K562 (cell line): ENCODE measurements around the gene SETD7. TPM values are rescaled to one million over a fixed set of nuclear protein-coding genes. Genes with fewer than 3 reads are reported as not detected.

Experiments
- ATAC-seq: fragments of 200-7000 bp; cut with Tn5 transposase; 3 replicates; pipeline ENCODE4 v1.9.1; 2020; ENCODE audit warnings: moderate library complexity
- BruUV-seq: library from RNA; stranded (reverse); fragments of 400-500 nt; replicated peaks from 2 replicates; lab custom pipeline; 2021; lab: Mats Ljungman, UMichigan
- CTCF ChIA-PET: fragments of 300-600 bp; formaldehyde crosslinking; extraction: SDS; loops from one replicate; lab custom pipeline; 2021; ENCODE audit warnings: low intra/inter-chr PET ratio; lab: Yijun Ruan, JAX
- POLR2A ChIA-PET: fragments of 300-600, 350-650 bp; sonication (Branson Sonifier 250); formaldehyde crosslinking; extraction: SDS; loops from one replicate; lab custom pipeline; 2021; ENCODE audit warnings: antibody characterized with exemption, inconsistent platforms; lab: Yijun Ruan, JAX
- DNase-seq, 4 experiments: peaks; one replicate each; pipeline versions ENCODE4 v3.0.0 to v3.0.0-alpha.2; 2011 to 2018; ENCODE audit warnings: low spot score in 3 of 4, mixed read lengths in 3 of 4; ENCODE audit errors: extremely low read depth in 1 of 4
- FAIRE-seq: peaks from 2 replicates; lab custom pipeline; 2011; peaks lifted over from hg19 to GRCh38; lab: Jason Lieb, UNC
- H2AFZ ChIP-seq: 2 replicates; pipeline ENCODE4 v1.6.0; 2011; ENCODE audit warnings: low read depth, low read length, control low read depth, inconsistent platforms
- H3K27ac ChIP-seq: fragments of 200-600 bp; 3 replicates; pipeline ENCODE4 v1.8.0; 2011; ENCODE audit warnings: low read depth, mild to moderate bottlenecking, control low read depth, inconsistent platforms, low read length, moderate library complexity, mixed read lengths; ENCODE audit errors: extremely low read depth
- H3K27me3 ChIP-seq, 2 experiments: fragments of 300-600 bp in 1 of 2; 2 replicates in 1 of 2; 3 replicates in 1 of 2; pipeline versions ENCODE4 v1.6.0 to v1.8.0; 2011; ENCODE audit warnings: inconsistent platforms in 2 of 2, low read length in 2 of 2, mild to moderate bottlenecking in 1 of 2, mixed read lengths in 1 of 2, moderate library complexity in 1 of 2; ENCODE audit not compliant: control insufficient read depth in 2 of 2, insufficient read depth in 2 of 2
- H3K36me3 ChIP-seq: fragments of 300-600 bp; 3 replicates; pipeline ENCODE4 v1.8.0; 2011; ENCODE audit warnings: mild to moderate bottlenecking, low read length, inconsistent platforms; ENCODE audit not compliant: control insufficient read depth, insufficient read depth
- H3K4me1 ChIP-seq, 2 experiments: fragments of 200-600 bp in 1 of 2; replicated peaks in 1 of 2; 2 replicates in 1 of 2; 3 replicates in 1 of 2; pipeline versions ENCODE4 v1.5.1 to v1.8.0; 2011; ENCODE audit warnings: inconsistent platforms in 2 of 2, low read length in 2 of 2, mild to moderate bottlenecking in 1 of 2, mixed read lengths in 1 of 2, moderate library complexity in 1 of 2; ENCODE audit not compliant: control insufficient read depth in 2 of 2, insufficient read depth in 2 of 2
- H3K4me2 ChIP-seq: 2 replicates; pipeline ENCODE4 v1.6.1; 2011; ENCODE audit warnings: low read length, control low read depth, inconsistent platforms, mixed read lengths; ENCODE audit not compliant: insufficient read depth
- H3K4me3 ChIP-seq: fragments of 200-600 bp; sonication (generic), shearing (Covaris generic); 2 replicates; pipeline ENCODE4 v1.5.1; 2016; ENCODE audit warnings: control low read depth, inconsistent platforms
- H3K79me2 ChIP-seq: fragments of 200-600 bp; 3 replicates; pipeline ENCODE4 v1.8.0; 2011; ENCODE audit warnings: low read length, inconsistent platforms; ENCODE audit not compliant: control insufficient read depth, insufficient read depth
- H3K9ac ChIP-seq, 2 experiments: 2 replicates each; pipeline versions ENCODE4 v1.6.0 to v1.6.1; 2011; ENCODE audit warnings: low read depth in 2 of 2, low read length in 2 of 2, control low read depth in 1 of 2, inconsistent platforms in 1 of 2, mild to moderate bottlenecking in 1 of 2, mixed read lengths in 1 of 2; ENCODE audit not compliant: insufficient read depth in 1 of 2
- H3K9me1 ChIP-seq: one replicate; pipeline ENCODE4 v1.6.0; 2011; ENCODE audit warnings: inconsistent platforms, mild to moderate bottlenecking, low read length, moderate library complexity; ENCODE audit not compliant: control insufficient read depth, insufficient read depth
- H3K9me3 ChIP-seq: replicated peaks from 2 replicates; pipeline ENCODE4 v1.5.1; 2011; ENCODE audit warnings: low read depth, low read length, inconsistent platforms; ENCODE audit not compliant: control insufficient read depth, insufficient read depth
- H4K20me1 ChIP-seq: replicated peaks from 2 replicates; pipeline ENCODE4 v1.6.1; 2011; ENCODE audit warnings: low read length, inconsistent platforms, mixed read lengths; ENCODE audit not compliant: control insufficient read depth, insufficient read depth
- ARID3A ChIP-seq: IDR thresholded peaks from 2 replicates; pipeline ENCODE4 v1.6.1; 2012; ENCODE audit warnings: low read depth, low read length, improper control_type of control experiment, borderline replicate concordance
- ELF4 ChIP-seq: fragments of 450-650 bp; formaldehyde crosslinking; IDR thresholded peaks from 2 replicates; pipeline ENCODE4 v1.4.0; 2022; ENCODE audit warnings: missing genetic modification characterization
- KHSRP ChIP-seq: fragments of 450-650 bp; IDR thresholded peaks from 2 replicates; pipeline ENCODE4 v1.6.1; 2017
- MTA1 ChIP-seq: fragments of 450-650 bp; IDR thresholded peaks from 2 replicates; pipeline ENCODE4 v1.6.1; 2017; ENCODE audit warnings: borderline replicate concordance
- PRMT5 ChIP-seq: sonication (generic); formaldehyde crosslinking; IDR thresholded peaks from 2 replicates; pipeline ENCODE4 v1.5.0; 2020; ENCODE audit warnings: missing genetic modification reagents
- SREBF2 ChIP-seq: sonication (generic); formaldehyde crosslinking; IDR thresholded peaks from 2 replicates; pipeline ENCODE4 v1.4.0; 2020; ENCODE audit warnings: mild to moderate bottlenecking, missing genetic modification reagents
- TARDBP ChIP-seq: fragments of 450-650 bp; IDR thresholded peaks from 2 replicates; pipeline ENCODE4 v1.6.1; 2016
- TRIM28 ChIP-seq: fragments of 450-650 bp; IDR thresholded peaks from 2 replicates; pipeline ENCODE4 v1.6.1; 2017
- ZNF140 ChIP-seq: fragments of 250-450 bp; sonication (Bioruptor Pico); IDR thresholded peaks from 2 replicates; pipeline ENCODE4 v1.8.0; 2021; ENCODE audit warnings: moderate library complexity, mild to moderate bottlenecking, inconsistent platforms
- WGBS: fragments of 100-300 bp; shearing (Covaris generic); methylation state at CpG from one replicate; pipeline ENCODE4 v1.1.6; 2016; ENCODE audit warnings: low coverage, mixed read lengths; ENCODE audit not compliant: insufficient coverage; ENCODE audit errors: missing lambda C conversion rate; 5-methylcytosine and 5-hydroxymethylcytosine counted together
- in situ Hi-C: fragments of 300-500 bp; cut with MboI; formaldehyde crosslinking; loops from 4 replicates; pipeline ENCODE4 v1.15.0; 2018; ENCODE audit warnings: inconsistent platforms, mixed read lengths
- intact Hi-C: fragments of 100-400 bp; cut with micrococcal nuclease; formaldehyde crosslinking; loops from 2 replicates; pipeline ENCODE4 v1.14.2; 2022
- polyA plus RNA-seq, 8 experiments: library from polyadenylated mRNA; depleted of rRNA in 4 of 8; stranded (reverse) in 5 of 8; unstranded in 3 of 8; fragments of >200 nt; fragmentation: Nextera tagmentation in 2 of 8; fragmentation: Illumina TruSeq in 1 of 8; extraction: Ambion mirVana in 2 of 8; extraction: Trizol in 1 of 8; gene quantifications; 2 replicates each; pipeline versions ENCODE4 v1.2.1 to v1.2.3, GENCODE V29; 2011 to 2014; ENCODE audit warnings: inconsistent platforms in 1 of 8, missing spikeins in 1 of 8
- total RNA-seq, 7 experiments: library from RNA; depleted of rRNA in 6 of 7; stranded (reverse); fragments of >200 nt in 6 of 7; fragmentation: Illumina TruSeq in 2 of 7; extraction: Trizol in 2 of 7; gene quantifications; 2 replicates each; pipeline versions ENCODE4 v1.2.1 to v1.2.3, GENCODE V29; 2011 to 2021; ENCODE audit warnings: low replicate concordance in 1 of 7

The SETD7 gene
- total and polyA plus RNA-seq, 9 of the 15 experiments (the other 6 are each of a cell fraction or from before 2014, with no cell fraction given) = 0.37 to 2.4 (median 1.7) TPM

- Histone ChIP-seq H3K4me2 (no peak overlapping the region), H3K9me1 (no peaks in the 10 kb centered on the region), H4K20me1 (no peaks in the 10 kb centered on the region), H3K4me1 (no peaks in the 10 kb centered on the region), H3K4me3 (no peak overlapping the region), H3K9ac (no peak overlapping the region), H3K79me2 (no peaks in the 10 kb centered on the region), H2AFZ (no peak overlapping the region), H3K36me3 (no peaks in the 10 kb centered on the region), H3K27ac (no peak overlapping the region), H3K9me3 (no peaks in the 10 kb centered on the region), H3K27me3 (peaks cover 9 to 23% of the 10 kb centered on the region in 2 experiments; a peak in 4 of 5 replicates)
- in situ Hi-C loops = no loop called here
- TF ChIP-seq PRMT5 (CRISPR knock-in tag) (no peak), TARDBP (no peak), MTA1 (no peak), SREBF2 (no peak), KHSRP (no peak), ZNF140 (CRISPR knock-in tag) (no peak), TRIM28 (no peak), ELF4 (CRISPR knock-in tag) (no peak), ARID3A (no peak)
- intact Hi-C loops = no loop called here
- ATAC-seq (no peak; the same call in 2 of the 3 replicates), DNase-seq (no peak), FAIRE-seq (no peak)
- BruUV-seq = no TSS peak
- ChIA-PET POLR2A (no interaction called here), CTCF (interaction anchor here (1.3 kb wide), 1 partner anchor 70 kb away, joined by 4 read pairs; no protein-coding TSS in a partner anchor)
- WGBS = 0% methylated on average over 4 of the region's 4 CpGs
These were observed 26.0 kb upstream of the SETD7 start for GRCh38 chr4:139582044-139582443.
